NCI-H2107 treated with DMSO at 0.1 percent for 48 hours (cell line): Measurements from ENCODE around the gene CFD.
"Not testable (repeated sequence)": the region's sequence is repeated elsewhere in the genome, so short reads cannot be mapped to it uniquely, and the experiment has no call there.

Experiments
- DNase-seq: peaks from one replicate; lab custom pipeline; 2025; ENCODE audit not compliant: unreplicated experiment; lab: John Stamatoyannopoulos, UW

The CFD gene

DNA sequence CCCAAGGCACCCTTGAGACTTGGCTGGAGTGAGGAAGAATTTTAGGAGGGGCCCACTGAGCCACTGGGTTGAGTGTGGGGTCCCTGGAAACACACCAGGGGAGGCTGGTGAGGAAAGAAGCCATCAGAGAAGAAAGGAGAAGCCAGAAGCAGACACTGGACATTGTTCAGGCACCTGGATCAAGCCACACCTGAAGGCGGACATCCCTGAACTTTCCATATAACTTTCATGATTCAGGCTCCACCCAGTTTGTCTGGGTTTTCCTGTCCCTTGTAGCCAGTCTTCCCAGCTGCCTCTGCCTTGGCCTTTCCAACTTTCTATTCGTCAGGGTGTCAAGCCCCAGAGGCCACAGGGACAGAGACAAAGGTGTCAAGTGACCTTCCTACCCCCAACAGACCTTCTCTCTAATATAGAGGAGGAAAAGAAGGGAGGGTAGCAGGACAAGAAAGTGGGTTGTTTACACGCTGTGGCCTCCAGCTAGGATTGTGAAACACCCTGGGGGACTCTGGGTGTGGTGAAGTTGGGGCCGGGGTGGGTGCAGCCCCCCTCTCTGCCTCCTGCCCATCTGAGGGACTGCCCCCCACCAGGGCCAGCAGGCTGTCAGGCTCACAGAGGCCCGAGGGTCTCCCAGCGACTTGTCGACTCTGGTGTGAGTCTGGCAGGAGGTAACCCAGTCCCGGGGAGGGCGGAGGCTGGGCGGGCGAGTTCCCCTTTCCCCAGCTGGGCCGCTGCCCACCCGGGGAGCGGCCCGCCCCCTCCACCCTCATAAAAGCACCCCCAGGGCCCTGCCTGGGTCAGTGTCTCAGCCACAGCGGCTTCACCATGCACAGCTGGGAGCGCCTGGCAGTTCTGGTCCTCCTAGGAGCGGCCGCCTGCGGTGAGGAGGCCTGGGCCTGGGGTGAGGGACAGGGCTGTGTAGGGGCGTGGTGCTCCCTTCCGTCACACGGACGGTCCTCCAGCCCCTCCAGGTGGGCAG lies at the start of gene CFD:
Gene CFD, plus strand, starts transcription at position 797 of the 976 bp plus-strand sequence. Its CDS starts 26 bp downstream, at position 823.
- DNase-seq: no peak

- DNase-seq: no peak
Observed at GRCh38 chr19:810077-810855, 49.2 kb upstream of the CFD start.

DNA sequence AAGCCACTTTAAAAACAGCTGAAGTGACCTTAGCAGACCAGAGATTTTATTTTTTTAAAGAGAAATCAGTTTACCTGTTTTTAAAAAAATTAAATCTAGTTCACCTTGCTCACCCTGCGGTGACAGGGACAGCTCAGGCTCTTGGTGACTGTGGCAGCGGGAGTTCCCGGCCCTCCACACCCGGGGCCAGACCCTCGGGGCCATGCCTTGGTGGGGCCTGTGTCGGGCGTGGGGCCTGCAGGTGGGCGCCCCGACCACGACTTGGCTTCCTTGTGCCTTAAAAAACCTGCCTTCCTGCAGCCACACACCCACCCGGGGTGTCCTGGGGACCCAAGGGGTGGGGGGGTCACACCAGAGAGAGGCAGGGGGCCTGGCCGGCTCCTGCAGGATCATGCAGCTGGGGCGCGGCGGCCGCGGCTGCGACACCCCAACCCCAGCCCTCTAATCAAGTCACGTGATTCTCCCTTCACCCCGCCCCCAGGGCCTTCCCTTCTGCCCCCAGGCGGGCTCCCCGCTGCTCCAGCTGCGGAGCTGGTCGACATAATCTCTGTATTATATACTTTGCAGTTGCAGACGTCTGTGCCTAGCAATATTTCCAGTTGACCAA lies 48.5 kb upstream of the CFD start:
- no peak for DNase-seq

DNA sequence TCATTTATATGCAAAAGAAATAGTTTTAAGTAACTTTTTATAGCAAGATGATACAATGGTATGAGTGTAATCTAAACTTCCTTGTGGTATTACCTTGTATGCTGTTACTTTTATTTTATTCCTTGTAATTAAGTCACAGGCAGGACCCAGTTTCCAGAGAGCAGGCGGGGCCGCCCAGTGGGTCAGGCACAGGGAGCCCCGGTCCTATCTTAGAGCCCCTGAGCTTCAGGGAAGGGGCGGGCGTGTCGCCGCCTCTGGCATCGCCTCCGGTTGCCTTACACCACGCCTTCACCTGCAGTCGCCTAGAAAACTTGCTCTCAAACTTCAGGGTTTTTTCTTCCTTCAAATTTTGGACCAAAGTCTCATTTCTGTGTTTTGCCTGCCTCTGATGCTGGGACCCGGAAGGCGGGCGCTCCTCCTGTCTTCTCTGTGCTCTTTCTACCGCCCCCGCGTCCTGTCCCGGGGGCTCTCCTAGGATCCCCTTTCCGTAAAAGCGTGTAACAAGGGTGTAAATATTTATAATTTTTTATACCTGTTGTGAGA lies 47.9 kb upstream of the CFD start:
- DNase-seq: no peak

- no peak for DNase-seq
Observed at GRCh38 chr19:812049-812746, 47.3 kb upstream of the CFD start.

- DNase-seq: no peak
Observed at GRCh38 chr19:812747-813218, 46.7 kb upstream of the CFD start.

DNA sequence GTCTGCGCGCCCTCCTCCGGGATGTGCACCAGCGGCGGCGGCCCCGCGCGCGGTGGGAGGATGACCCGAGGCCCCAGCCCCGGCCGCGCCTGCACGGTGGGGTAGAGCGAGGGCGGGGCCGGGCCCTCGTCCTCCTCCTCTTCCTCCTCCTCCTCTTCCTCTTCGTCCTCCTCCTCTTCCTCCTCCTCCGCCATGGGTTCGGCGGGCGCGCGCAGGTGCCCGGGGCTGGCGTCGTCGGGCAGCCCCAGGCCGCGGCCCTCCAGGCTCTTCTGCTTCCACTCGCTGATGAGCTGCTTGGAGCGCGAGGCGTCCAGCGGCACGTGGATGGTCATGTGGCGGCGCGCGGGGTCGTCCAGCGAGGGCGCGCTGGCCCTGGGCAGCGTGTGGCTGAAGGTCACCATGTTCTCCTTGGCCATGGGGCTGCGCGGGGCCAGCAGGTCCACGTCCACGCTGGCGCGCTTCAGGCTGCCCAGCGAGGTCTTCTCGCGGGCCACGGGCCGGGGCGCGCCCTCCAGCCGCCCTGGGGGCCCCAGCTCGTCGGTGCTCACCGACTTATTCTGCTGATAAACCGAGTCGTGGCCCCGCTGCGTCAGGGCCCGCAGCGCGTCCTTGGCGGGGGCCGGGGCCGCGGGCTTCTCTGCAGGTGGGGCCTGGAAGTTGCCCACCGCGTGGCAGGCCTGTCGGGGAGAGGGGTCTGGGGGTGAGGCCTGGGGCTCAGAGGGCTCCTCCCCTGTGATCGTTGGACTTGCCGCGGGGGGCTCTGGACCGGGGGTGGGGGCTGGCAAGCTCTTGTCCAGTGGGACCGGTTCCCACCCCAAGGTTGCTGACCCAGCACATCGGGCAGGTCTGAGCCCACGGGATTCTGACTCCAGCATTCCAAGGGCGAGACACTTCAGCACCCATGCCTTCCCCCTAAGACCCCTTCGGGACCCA lies 46.0 kb upstream of the CFD start:
- DNase-seq: no peak

DNA sequence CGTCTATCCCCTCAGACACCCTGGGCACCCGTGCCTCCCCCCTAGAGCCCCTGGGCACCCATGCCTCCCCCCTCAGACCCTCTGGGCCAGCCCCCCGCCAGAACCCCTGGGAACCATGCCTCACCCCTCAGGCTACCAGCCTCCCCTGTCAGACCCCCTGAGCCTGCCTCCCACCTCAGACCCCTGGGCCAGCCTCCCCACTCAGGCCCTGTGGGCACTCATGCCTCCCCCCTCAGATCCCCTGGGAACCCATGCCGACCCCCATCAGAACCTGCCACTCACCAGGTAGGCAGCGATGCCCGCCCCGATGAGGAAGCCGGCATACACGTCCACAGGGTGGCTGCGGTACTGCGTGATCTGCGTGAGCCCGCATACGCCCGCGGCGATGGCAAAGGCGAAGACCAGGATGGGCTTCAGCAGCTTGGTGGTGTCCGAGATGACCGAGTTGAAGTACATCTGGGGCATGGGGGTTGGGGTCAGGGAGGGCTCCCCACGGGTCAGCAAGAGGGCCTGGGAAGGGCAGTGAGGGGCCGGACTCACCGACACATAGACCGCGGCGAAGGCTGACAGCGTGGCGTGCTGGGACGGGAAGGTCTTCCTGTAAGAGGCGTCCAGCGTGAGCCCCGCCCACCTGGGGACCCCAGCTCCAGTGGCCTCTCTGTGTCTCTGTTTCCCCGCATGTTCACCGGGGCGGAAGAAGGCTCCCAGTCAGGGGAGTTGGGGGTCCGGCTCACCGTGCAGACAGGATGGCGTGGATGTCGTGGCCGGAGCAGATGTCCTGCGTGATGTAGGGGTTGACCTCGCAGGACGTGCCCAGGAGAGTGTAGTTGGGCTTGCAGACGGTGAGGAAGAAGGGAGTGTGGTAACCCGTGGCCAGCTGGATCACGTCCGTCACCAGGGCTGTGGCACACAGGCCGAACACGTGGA lies 45.0 kb upstream of the CFD start:
- no peak for DNase-seq

DNA sequence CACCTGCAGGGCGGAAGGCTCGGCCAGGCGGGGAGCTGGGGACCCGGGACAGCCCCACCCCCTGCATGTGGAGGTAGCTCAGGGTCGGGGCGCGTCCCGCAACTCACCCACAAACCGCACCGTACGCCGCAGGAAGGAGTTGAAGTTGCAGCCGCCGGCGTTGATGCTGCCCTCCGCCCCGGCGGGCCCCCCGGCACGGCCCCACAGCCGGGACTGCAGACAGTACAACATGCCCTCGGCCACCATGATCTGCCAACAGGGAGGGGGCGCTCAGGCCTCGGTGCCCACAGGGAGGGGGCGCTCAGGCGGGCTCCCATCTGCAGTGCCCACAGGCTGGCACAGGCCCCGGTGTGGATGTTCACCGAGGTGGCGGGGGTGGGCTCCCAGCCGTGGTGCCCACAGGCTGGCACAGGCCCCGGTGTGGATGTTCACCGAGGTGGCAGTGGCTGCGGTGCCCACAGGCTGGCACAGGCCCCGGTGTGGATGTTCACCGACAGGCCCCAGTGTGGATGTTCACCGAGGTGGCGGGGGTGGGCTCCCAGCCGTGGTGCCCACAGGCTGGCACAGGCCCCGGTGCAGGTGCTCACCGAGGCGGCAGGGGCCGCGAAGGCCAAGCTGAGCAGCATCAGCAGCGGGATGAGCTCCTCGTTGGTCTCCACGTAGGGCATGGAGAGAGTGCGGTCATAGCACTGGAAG lies 44.2 kb upstream of the CFD start:
- no peak for DNase-seq

DNA sequence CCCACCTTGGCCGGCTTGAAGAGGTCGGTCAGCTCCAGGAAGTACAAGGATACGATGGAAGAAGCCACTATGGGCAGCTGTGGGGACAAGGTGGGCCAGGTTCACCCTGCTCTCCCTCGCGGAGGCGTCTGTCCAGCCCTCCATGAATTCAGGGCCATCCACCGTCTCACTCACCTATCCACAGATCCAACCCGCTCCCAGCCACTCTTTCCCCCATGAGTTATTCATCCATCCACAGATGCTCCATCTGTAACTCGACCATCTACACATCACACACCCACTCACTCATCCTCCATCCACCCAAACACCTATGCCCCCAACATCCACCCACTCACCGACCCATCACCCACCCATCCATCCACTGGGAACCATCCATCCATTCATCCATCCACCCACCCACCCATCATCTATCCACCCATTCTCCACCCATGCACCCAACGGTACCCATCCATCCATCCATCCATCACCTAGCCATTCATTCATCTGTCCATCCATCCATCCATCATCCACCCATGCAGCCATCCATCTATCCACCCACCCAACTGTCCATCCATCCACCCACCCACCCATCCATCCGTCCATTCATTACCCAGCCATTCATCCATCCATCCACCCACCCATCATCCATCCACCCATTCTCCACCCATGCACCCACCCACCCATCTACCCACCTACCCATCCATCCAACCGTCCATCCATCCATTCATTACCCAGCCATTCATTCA lies 43.5 kb upstream of the CFD start:
- DNase-seq: no peak

- DNase-seq: no peak
Observed at GRCh38 chr19:816500-816857, 43.0 kb upstream of the CFD start.

DNA sequence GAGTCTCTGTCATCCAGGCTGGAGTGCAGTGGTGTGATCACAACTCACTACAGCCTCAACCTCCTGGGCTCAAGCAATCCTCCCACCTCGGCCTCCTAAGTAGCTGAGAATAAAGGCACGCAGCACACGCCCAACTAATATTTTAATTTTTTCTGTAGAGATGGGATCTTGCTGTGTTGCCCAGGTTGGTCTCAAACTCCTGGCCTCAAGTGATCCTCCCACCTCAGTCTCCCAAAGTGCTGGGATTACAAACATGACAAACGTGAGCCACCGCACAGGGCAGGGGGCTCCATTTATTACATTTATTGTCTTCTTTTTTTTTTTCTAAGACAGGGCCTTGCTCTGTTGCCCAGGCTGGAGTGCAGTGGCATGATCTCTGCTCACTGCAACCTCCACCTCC lies 39.3 kb upstream of the CFD start:
- DNase-seq: not testable (repeated sequence)

- DNase-seq: no peak
Observed at GRCh38 chr19:821231-821824, 38.1 kb upstream of the CFD start.

DNA sequence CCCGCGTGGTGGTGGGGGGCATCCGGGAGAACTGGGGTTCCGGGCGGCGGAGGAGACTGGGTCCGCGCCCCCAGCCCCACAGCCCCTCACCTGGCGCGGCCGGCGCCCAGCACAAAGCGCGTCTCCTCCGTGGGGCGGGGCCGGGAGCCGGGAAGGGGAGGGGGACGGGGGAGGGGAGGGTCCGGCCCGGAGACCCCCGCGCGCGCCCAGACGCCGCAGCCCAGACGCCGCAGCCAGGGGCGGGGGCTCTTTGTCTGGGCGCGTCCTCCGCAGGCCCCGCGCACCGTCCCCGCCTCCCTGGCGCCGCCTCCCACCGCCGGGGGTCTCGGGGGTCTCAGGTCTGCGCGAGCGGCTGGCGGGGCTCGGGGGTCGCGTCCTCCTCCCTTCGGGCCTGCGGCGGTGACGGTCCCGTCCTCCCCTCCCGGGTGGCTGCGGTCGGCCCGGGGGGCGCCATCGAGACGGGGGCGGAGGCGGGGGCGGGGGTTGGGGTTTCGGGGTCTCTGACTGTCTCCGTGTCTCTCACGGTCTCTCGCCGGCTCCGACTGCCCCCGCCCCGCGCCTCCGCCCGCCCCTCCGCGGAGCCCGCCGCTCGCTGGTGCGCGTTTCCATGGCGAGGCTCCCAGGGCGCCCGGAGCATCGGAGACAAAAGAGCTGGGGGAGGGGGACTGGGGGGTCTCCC lies 37.5 kb upstream of the CFD start, which contains the start of gene PLPPR3:
Gene PLPPR3, minus strand, starts transcription at position 131 of the 679 bp plus-strand sequence. CDS start 396 bp downstream, outside the sequence.
- no peak for DNase-seq

- DNase-seq: peak; percentile 10
Observed at GRCh38 chr19:823565-824121, 35.8 kb upstream of the CFD start.

DNA sequence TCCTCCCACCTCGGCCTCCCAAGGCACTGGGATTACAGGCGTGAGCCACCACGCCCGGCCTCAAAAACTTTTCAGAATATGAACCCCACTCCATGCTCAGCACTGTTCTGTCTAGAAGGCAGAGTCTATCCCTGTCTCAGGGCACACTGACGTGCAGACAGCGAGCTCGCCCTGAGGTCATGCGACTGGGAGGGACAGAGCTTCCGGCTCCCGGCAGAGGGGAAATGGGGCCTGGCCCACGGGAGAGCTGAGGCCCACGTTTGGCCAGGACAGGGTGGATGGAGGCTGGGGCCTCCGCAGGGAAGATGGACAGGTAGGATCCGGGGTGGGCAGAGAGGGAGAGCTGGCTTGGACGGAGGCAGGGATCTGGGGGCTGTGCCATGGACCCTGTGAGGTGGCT lies 34.6 kb upstream of the CFD start:
- no peak for DNase-seq
